Stimulated activated CD4-positive, alpha-beta T cell treated with anti-CD3 and anti-CD28 coated beads, Interleukin-15, amount 100 ng/mL, for 24 hours (primary cell): Measurements from ENCODE around the gene TRAK2.
"Not testable (repeated sequence)": the region's sequence is repeated elsewhere in the genome, so short reads cannot be mapped to it uniquely, and the experiment has no call there.

Experiments
- DNase-seq: peaks from one replicate; pipeline ENCODE4 v3.0.0-alpha.2; 2020

TRAK2 gene

GRCh38 chr2:201414099-201415023, 36.9 kb downstream of the TRAK2 start:
- no peak for DNase-seq

- no peak for DNase-seq
Observed at GRCh38 chr2:201413552-201413951, 37.7 kb downstream of the TRAK2 start.

- no peak for DNase-seq
Observed at GRCh38 chr2:201413143-201413542, 38.1 kb downstream of the TRAK2 start.

GRCh38 chr2:201411421-201411820, 39.8 kb downstream of the TRAK2 start:
- no peak for DNase-seq

GRCh38 chr2:201408931-201409330, 42.3 kb downstream of the TRAK2 start:
- DNase-seq = no peak

DNA sequence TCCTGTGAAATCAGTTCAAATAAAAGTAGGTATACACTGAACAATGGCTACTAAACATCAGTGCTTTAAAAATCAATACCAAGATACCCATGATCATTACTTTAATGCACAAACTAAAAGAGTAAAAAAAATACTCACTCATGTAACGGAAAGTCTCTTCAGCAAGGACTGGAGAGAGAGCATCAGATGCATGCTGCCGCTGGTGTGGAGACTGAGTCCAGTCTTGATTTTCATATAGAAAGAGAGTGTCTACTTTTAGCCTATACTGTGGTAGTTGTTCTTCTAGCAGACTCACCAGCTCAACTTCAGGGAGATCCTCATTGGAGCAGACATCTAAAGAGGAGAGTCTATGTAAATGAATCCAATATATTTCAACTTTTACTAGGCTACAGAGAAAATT, 44.0 kb downstream of the TRAK2 start:
- no peak for DNase-seq

DNA sequence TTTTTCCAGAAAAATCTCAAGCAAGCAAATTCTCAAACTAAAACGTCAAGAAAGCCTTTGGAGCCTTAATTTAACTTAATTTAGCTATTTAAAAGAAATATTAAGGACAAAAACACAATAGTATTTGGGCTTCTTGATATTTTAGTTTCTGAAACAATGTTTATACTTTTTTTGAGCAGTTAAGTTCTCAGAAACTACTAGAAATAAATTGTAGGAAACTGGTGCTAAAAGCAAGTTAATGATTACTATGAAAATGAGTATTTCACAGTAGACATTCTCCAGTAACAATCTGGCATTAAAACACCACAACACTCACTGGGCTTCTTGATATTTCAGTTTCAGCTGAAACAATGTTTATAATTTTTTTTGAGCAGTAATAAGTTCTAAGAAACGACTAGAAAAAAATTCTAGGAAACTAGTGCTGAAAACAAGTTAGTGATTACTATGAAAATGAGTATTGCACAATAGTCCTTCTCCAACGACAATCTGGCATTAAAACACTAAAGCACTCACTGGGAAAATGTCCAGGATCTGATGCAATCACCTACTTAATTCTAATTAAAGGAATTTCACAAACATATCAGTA, 45.1 kb downstream of the TRAK2 start:
- no peak for DNase-seq

DNA sequence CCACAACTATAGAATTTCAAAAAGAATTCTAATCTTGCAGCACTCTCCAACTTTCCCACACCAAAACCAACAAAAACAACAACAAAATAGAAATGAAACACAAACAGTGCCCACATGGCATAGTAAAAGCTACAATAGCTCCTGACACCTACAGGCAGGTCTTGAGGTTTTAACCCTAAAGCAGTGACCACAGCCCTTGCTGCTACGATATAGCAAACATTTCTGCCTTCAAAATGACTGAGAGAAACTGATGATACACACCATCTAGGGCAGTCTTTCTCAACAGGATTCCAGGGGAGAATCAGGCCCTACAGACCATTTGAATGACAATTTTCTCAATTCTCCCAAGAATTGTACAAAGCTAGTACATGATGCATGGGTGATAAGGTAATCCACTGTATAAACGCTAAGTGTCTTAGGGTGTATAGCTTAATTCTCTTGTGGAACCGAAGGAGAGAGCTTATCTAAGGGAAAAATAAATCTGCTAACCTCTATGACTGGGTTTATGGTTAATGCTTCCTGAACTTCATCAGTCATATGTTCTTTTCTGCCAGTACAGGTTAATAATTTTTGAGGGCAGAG, 46.5 kb downstream of the TRAK2 start:
- no peak for DNase-seq

- no peak for DNase-seq
Observed at GRCh38 chr2:201403880-201404279, 47.4 kb downstream of the TRAK2 start.

- DNase-seq = no peak
Observed at GRCh38 chr2:201402651-201403562, 48.4 kb downstream of the TRAK2 start.

DNA sequence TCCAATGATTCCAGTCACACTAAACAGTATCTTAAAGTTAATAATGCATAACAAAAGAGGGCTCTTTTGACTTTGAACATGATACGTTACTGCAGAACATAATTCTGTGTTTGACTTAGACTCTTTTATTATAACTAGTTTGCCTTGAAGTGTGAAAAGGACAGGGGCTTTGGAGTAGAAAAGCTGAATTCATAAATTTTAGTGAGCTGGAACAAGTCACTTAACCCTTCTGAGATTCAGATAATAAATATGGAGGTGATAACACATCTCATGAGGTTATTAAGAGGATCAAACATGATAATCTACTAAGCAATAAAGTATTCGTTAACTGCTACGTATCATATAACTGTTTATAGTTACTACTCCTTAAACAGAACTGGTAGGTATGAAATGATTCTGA, 49.4 kb downstream of the TRAK2 start:
- no peak for DNase-seq

- DNase-seq = no peak
Observed at GRCh38 chr2:201396595-201396994, 54.7 kb downstream of the TRAK2 start.

DNA sequence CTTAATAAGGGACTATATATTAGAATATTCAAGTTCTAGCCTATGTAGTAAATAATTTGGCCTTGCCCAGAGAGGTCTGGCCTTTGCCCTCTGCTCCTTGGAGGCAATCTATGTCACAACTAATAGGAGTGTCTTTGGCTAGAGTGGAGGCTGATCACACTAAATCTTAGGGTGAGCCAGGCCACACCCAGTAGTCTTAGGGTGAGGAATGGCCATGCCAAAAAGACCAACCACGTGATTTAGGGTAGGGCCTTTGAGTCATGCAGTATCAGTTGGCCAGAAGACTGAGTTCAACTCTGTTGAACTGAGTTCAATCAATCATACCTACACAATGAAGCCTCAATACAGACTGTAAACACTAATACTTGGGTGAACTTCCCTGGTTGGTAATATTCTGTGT, 68.1 kb downstream of the TRAK2 start:
- DNase-seq = no peak

DNA sequence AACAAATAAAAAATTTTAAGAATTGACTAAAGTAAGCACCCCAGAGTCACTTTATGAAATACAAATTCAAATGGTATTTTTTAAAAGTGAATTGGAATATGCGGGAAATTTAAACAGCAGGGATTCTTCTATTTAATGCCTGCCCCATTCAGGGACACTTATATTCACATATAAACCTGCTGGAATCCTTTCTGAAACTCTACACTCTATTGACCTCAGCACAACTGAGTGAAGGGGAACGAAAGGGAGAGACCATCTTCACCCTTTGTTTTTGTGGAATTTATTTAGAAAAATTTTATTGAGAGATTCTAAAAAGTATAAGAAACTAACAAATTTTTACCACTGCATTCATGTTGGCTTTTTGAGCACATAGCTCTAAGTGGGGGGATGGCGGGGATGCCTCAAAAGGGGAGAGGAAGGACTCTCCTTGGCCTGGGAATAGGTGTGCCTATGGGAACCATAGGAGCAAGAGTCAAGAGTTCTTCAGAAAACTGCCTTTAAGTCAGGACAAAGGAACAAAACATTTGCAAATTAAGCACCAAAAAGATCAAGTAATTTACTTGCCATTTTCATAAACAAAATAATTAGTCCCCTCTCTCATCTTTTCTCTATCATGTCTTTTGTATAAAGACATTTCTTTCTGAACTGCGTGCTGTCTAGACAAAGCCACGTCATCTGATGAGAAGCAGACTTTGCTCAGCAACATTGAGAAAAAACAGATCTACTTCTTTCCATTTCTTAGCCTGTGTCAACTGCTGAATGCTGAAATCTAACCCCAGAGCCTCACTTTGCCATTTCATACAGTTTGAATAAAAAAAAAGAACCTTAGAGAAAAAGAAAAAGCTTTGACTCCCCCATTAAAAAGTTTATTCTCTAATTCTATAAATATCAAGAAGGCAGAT, 72.5 kb downstream of the TRAK2 start:
- DNase-seq = no peak

DNA sequence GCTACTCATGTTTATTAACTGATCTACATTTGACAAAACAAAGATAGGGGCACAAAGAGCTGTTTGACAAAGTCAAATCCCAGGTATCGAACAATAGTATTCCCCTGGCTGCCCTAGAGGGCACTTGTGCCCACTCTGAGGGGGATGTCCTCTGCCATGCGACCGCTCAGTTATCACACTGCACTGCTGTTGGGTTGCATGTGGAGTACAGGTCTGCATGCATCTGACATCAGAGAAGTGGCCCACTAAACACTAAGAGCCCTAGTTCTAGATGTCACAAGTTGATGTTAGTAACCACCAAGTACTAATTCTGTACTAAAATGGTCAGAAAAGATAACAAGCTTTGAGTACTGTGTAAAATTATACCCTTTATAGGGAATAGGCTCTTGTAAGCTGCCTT, 74.0 kb downstream of the TRAK2 start:
- DNase-seq = no peak

DNA sequence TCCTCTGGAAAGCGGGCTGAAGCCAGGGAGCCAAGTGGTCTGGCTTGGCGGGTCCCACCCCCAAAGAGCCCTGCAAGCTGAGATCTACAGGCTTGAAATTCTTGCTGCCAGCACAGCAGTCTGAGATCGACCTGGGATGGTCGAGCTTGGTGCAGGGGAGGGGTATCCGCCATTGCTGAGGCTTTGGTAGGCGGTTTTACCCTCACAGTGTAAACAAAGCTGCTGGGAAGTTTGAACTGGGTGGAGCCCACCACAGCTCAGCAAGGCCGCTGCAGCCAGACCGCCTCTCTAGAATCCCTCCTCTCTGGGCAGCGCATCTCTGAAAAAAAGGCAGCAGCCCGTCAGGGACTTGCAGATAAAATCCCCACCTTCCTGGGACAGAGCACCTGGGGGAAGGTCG, 81.5 kb downstream of the TRAK2 start:
- DNase-seq = no peak

GRCh38 chr2:201369318-201369717, 81.9 kb downstream of the TRAK2 start:
- DNase-seq = not testable (repeated sequence)

DNA sequence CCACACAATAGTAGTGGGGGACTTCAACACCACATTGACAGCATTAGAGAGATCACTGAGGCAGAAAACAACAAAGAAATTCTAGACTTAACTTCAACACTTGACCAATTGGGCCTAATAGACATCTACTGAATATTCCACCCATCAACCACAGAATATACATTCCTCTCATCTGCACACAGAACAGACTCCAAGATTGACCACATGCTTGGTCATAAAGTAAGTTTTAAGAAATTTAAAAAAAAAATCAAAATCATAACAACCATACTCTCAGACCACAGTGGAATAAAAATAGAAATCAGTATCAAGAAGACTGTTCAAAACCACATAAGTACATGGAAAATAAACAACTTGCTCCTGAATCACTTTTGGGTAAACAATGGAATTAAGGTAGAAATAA, 85.1 kb downstream of the TRAK2 start:
- DNase-seq = no peak

- peak; percentile 18 for DNase-seq
Observed at GRCh38 chr2:201363857-201364560, 87.2 kb downstream of the TRAK2 start.

- DNase-seq = no peak
Observed at GRCh38 chr2:201362396-201362795, 88.9 kb downstream of the TRAK2 start.

- DNase-seq = no peak
Observed at GRCh38 chr2:201361078-201361733, 90.1 kb downstream of the TRAK2 start.
